Progenitor cell of endocrine pancreas (in vitro differentiated cells): ENCODE results near the gene UBE4B. TPM values are rescaled to one million over a fixed set of nuclear protein-coding genes. Genes with fewer than 3 reads are reported as not detected.

Experiments used
- DNase-seq: peaks from one replicate; pipeline ENCODE4 v3.0.0; 2021; ENCODE audit warnings: low spot score; ENCODE audit not compliant: unreplicated experiment
- H3K27ac Mint-ChIP-seq: 2 replicates; pipeline ENCODE4 v1.8.0; 2021; ENCODE audit warnings: mild to moderate bottlenecking, moderate library complexity, mixed read lengths
- H3K27me3 Mint-ChIP-seq: 2 replicates; pipeline ENCODE4 v1.8.0; 2021; ENCODE audit warnings: mixed read lengths
- H3K36me3 Mint-ChIP-seq: 2 replicates; pipeline ENCODE4 v1.8.0; 2022; ENCODE audit warnings: mixed read lengths; ENCODE audit not compliant: insufficient read depth
- H3K4me1 Mint-ChIP-seq: 2 replicates; pipeline ENCODE4 v1.8.0; 2021; ENCODE audit warnings: low read depth, mixed read lengths
- H3K4me3 Mint-ChIP-seq: 2 replicates; pipeline ENCODE4 v1.8.0; 2021; ENCODE audit warnings: low read depth, mild to moderate bottlenecking, moderate library complexity, mixed read lengths
- H3K9me3 Mint-ChIP-seq: 2 replicates; pipeline ENCODE4 v1.8.0; 2021; ENCODE audit warnings: low read depth, mixed read lengths
- total RNA-seq: library from RNA; stranded (reverse); gene quantifications from 2 replicates; pipeline ENCODE4 v1.2.1, GENCODE V29; 2021
- TF ChIP-seq, protein P1 (sequence below): fragments of 200-600 bp; sonication (generic); IDR thresholded peaks from one replicate; pipeline ENCODE4 v1.5.0; 2021; ENCODE audit warnings: antibody characterized with exemption, mild to moderate bottlenecking; ENCODE audit not compliant: unreplicated experiment

The UBE4B gene
- total RNA-seq, 1 donor from 2014 or later = 78.1 TPM

DNA sequence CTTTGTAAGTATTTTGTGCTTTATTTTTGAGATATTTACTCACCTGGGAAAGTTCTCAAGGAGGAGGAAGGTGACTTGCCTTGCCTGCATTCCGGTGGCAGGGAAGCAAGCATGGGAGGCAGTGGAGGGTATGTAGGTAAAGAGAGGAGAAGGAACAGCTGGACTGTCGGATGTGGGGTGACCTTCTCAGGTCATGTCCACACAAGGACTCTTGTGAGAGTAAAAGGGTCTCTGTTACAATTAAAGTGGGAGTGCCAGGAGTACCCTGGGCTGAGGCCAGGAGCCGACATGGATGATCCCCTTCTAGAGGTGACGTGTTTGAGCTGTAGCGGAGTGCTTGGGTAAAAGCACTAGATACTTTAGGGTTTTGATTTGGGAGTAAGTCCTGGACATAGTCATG is 25.0 kb downstream of the UBE4B start:
- H3K27ac Mint-ChIP-seq = peak overlapping the region; percentile 29

DNA sequence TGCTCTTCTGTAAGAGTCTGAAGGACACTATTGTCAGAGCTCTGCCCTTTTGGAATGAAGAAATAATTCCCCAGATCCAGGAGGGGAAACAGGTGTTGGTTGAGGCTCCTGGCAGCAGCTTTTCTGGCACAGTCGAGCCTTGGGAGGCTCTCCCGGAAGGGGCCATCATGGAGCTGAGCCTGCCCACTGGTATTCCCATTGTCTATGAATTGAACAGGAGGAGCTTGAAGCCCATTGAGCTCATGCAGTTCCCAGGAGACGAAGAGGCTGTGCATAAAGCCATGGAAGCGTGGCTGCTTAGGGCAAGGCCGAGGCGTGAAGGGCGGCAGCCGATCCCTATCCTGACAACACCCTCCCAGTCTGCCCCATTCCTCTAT is 26.6 kb downstream of the UBE4B start:
- no peaks in the 10 kb centered on the region for H3K27me3 Mint-ChIP-seq
- no peaks in the 10 kb centered on the region for H3K9me3 Mint-ChIP-seq
- no peak overlapping the region for H3K4me3 Mint-ChIP-seq
- DNase-seq = no peak
- TF ChIP-seq, protein P1, sequence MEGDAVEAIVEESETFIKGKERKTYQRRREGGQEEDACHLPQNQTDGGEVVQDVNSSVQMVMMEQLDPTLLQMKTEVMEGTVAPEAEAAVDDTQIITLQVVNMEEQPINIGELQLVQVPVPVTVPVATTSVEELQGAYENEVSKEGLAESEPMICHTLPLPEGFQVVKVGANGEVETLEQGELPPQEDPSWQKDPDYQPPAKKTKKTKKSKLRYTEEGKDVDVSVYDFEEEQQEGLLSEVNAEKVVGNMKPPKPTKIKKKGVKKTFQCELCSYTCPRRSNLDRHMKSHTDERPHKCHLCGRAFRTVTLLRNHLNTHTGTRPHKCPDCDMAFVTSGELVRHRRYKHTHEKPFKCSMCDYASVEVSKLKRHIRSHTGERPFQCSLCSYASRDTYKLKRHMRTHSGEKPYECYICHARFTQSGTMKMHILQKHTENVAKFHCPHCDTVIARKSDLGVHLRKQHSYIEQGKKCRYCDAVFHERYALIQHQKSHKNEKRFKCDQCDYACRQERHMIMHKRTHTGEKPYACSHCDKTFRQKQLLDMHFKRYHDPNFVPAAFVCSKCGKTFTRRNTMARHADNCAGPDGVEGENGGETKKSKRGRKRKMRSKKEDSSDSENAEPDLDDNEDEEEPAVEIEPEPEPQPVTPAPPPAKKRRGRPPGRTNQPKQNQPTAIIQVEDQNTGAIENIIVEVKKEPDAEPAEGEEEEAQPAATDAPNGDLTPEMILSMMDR = no peak
- H3K4me1 Mint-ChIP-seq = peaks cover 22% of the 10 kb centered on the region
- H3K27ac Mint-ChIP-seq = no peak overlapping the region
- H3K36me3 Mint-ChIP-seq = peaks cover 2% of the 10 kb centered on the region

More for the DNA sequence above, 25.0 kb downstream of the UBE4B start:
- no peaks in the 10 kb centered on the region for H3K27me3 Mint-ChIP-seq
- DNase-seq = no peak
- TF ChIP-seq, protein P1 = no peak
- H3K4me1 Mint-ChIP-seq = peaks cover 22% of the 10 kb centered on the region
- H3K4me3 Mint-ChIP-seq = peak overlapping the region; percentile 3
- H3K9me3 Mint-ChIP-seq = no peaks in the 10 kb centered on the region
- peaks cover 2% of the 10 kb centered on the region for H3K36me3 Mint-ChIP-seq

DNA sequence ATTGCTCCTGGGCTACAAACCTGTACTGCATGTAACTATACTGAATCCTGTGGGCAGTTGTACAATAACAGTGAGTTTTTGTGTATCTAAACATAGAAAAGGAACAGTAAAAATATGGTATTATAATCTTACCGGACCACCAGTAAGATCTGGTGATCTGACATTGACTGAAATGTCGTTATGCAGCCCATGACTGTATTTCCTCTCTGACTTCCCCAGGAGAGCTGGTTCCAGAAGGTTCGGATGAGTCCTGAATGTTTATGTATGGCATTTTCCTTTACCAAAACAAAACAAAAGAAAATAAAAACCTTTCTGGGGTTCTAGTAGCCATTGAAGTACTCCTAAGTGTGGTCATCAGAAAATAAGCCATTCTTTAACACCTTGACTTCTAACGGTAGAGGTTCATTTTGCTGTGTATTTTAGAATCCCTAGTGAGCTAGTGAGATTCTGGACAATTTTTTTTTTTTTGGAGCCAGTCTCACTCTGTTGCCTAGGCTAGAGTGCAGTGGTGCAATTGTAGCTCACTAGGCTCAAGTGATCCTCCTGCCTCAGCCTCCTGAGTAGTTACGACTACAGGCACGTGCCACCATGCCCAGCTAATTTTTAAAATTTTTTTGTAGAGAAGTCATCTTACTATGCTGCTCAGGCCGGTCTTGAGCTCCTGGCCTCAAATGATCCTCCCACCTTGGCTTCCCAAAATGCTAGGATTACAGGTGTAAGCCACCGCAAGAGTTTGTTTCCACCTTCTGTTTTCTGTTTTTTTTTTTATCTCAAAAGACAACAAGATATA is 27.7 kb downstream of the UBE4B start:
- Mint-ChIP-seq H3K4me3 (no peak overlapping the region), H3K4me1 (peaks cover 24% of the 10 kb centered on the region), H3K27me3 (no peaks in the 10 kb centered on the region), H3K36me3 (peaks cover 5% of the 10 kb centered on the region), H3K27ac (no peak overlapping the region), H3K9me3 (no peaks in the 10 kb centered on the region)
- DNase-seq = no peak
- TF ChIP-seq, protein P1 = no peak

DNA sequence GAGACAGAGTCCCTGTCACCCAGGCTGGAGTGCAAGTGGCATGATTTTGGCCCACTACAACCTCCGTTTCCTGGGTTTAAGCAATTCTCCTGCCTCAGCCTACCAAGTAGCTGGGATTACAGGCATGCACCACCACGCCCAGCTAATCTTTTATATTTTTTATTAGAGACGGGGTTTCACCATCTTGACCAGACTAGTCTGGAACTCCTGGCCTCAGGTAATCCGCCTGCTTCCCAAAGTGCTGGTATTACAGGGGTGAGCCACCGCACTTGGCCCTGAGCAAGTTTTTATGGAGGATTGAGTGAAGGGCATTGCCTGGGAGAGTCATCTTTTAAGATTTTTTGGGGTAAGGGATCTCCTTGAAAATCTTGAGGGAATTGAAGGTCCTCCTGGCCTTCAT is 28.5 kb downstream of the UBE4B start:
- Mint-ChIP-seq H3K27ac (no peak overlapping the region), H3K27me3 (no peaks in the 10 kb centered on the region), H3K36me3 (peaks cover 5% of the 10 kb centered on the region), H3K4me1 (peaks cover 18% of the 10 kb centered on the region), H3K4me3 (no peak overlapping the region), H3K9me3 (no peaks in the 10 kb centered on the region)
- TF ChIP-seq, protein P1 = no peak
- DNase-seq = no peak

DNA sequence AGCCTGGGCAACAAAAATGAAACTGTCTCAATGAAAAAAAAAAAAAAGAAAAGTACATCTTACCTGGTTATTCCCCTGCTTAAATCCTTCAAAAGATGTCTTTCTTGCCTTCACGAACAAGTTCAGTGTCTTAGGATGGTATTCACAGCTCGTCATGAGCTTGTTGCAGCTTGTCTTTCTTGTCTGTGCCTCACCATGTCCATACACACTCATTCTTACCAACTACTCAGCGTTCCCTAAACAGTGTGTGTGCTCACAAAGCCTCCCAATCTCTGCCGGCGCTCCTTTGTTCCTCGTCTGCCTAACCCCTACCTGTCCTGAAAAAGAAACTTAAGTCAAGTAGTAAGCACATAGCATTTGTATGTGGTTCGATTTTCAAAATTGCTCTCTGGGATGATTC is 31.1 kb downstream of the UBE4B start:
- DNase-seq = no peak
- Mint-ChIP-seq H3K27ac (peak overlapping the region; percentile 12), H3K27me3 (no peaks in the 10 kb centered on the region), H3K36me3 (peaks cover 5% of the 10 kb centered on the region), H3K9me3 (no peaks in the 10 kb centered on the region), H3K4me1 (peaks cover 5% of the 10 kb centered on the region), H3K4me3 (no peak overlapping the region)
- TF ChIP-seq, protein P1 = no peak
